K562 treated with DMSO at 1 percent for 24 hours (cell line): ENCODE results near the gene TRPV6. TPM values are rescaled to one million over a fixed set of nuclear protein-coding genes. Genes with fewer than 3 reads are reported as not detected.

Source experiments
- total RNA-seq: library from RNA; unstranded; fragments of 300-600 nt; gene quantifications from 2 replicates; pipeline ENCODE4 v1.2.3, GENCODE V29; 2022; ENCODE audit warnings: low read depth; ENCODE audit not compliant: insufficient read depth

Gene TRPV6
- 1.1 and 1.7 TPM in 2 replicates for total RNA-seq

DNA sequence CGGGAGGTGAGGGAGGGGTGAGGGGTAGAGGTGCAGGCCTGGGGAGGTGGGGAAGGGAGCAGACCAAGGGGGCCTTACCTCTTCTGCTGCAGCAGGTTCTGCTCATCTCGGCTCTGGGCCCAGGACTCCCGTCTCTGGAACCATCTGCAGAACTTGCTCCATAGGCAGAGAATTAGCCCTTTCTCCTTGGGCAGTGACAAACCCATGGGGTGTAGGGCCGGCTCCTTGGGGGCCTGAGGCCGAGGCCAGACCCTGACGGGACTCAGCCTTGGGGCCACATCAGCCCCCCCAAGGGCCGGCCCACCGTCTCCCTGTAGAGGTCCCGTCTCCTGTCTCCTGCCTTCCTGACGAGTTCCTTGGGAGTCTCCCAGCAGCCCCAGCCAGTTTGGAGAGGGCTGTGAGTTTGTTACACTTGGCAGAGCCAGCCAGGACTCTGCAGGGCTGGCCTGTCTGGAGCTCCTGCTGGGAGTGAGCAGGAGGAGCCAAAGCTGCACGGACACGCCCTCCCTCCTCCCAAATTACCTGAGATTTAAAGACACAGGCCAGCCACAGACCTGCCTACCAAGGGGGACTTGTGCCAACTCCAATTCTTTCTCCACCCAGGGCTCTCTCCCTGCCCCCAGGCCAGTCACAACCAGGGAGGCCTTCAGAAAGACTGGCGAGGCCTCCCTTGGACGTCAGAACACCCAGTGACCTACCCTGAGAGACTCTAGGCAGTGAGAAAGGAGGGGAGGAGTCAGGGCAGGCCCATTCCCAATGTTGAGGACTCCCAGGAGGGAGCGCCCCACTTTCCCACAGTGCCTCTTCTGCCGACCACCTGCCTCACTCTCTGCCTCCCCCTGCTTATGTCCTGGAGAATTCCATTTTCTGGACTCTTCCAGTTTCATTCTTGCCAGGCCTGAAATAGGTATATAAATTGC lies at the start of gene TRPV6:
Gene TRPV6, minus strand, starts transcription at position 435 of the 920 bp plus-strand sequence.

DNA sequence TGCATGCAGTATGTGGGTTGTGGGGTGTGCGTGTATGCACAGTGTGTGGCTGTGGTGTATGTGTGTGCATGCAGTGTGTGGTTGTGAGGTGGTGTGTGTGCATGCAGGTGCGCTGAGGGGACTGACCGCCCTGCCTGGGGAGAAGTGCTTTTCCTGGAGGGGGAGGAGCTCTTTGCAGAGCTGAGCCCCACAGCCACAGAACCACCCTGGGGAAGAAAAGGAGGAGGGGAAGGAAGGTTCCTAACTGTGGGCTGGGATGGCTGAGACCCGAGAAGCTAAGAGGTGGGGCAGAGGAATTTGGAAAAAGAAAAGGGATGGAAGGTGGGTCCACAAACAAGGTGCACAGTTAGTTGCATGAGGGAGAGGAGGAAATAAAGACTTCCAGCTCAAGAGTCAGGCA lies 48.1 kb upstream of the TRPV6 start, which contains the start of gene TRPV5:
Gene TRPV5, minus strand, starts transcription at position 123 of the 400 bp plus-strand sequence. CDS start 287 bp downstream, outside the sequence.

DNA sequence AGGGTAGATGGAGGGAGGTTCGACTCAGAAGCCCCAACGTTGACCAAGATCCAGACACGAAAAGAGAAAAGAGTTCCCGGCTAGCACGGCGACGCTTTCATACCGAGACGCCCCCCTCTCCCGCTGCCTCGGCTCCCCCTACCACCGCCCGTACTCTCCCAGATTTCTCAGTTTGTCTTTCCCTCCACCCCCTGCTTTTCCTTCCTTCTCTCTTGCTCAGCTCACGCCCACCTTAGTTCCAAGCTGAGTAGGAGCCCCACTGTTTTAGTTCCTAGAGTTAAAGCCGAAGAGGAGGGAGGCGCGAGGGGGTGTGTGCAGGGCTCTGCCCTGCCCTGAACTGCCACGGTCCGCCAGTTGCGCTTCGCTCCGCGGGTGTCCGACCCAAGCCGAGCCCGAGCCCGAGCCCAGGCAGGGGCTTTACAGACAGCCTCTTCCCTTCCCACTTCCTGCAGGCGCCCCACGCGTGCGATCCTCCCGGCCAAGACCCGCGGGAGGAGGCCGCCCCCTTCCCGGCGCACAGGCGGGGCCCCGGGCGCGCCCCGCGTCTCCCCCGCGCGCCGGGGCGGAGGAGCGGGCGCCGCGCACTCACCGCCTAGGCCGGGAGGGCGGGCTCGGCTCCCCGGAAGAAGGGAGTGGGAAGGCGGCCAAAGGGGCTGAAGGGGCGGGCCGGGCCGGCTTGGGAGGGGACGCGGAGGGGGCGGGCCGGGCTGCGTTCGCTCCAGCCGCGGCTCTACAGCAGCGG lies 31.0 kb downstream of the TRPV6 start, which contains the start of gene EPHB6:
Gene EPHB6, plus strand, starts transcription at position 705 of the 742 bp plus-strand sequence. CDS start 8,152 bp downstream, outside the sequence.

Other genes starting within 250 kb of the TRPV6 start
- not detected in 2 replicates for gene PRSS1, start 136.3 kb downstream of the TRPV6 start, total RNA-seq
- gene PRSS2, start 114.8 kb downstream of the TRPV6 start, total RNA-seq: 1.9 and 2.6 TPM in 2 replicates
- 5.9 and 7.1 TPM in 2 replicates for gene EPHB6, start 30.7 kb downstream of the TRPV6 start, total RNA-seq
- gene TRPV5, start 48.0 kb upstream of the TRPV6 start, total RNA-seq: not detected in 2 replicates
- gene LLCFC1, start 53.7 kb upstream of the TRPV6 start, total RNA-seq: not detected in 2 replicates
- gene KEL, start 76.6 kb upstream of the TRPV6 start, total RNA-seq: 26.1 and 30.0 TPM in 2 replicates
- gene OR9A2, start 141.4 kb upstream of the TRPV6 start, total RNA-seq: not detected in 2 replicates
- gene OR6V1, start 166.6 kb upstream of the TRPV6 start, total RNA-seq: not detected in 2 replicates
- gene PIP, start 246.3 kb upstream of the TRPV6 start, total RNA-seq: not detected in 2 replicates